Measurements from ENCODE around the gene ZNF844.
"Not testable (repeated sequence)": the region's sequence is repeated elsewhere in the genome, so short reads cannot be mapped to it uniquely, and the experiment has no call there.

ZNF844 gene

DNA sequence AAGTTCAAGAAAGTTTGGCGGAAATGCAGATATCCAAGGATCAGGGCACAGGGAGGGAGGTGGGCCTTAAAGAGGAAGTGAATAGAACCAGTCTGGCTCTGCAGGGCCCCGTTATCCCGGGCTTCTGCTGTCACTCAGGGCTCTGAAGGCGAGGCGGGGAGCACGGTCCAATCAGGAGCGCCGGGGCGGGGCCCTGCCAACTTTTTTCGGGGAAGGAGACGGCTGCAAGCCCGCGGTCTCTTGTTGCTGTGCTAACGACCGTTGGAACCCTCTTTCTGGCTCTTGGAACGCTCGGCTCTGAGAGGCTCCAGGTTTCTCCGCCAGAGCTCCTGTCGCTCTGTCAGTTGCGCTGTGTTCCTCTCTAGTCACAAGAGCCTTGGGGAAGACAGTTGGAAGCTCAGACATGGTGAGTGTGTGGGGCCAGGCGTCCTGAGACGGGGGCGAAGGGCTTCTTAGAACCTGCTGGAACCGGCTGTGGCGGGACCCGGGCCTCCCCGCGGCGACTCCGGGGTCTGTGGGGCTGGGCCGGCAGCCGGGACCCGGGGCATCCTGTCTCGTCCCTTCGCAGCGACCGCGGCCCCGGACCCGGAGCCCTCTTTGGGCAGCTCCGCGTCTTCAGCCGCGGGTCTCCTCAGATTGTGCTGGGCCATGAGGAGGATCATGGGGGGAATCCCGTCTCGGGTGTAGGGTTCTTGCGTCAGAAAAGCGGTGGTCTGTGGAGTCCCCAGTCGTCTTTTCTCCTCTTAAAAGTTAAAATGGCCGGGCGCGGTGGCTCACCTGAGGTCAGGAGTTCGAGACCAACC lies 27.7 kb downstream of the ZNF844 start:
- H3K9ac ChIP-seq (ENCODE audit: low read depth in 1 of 2, low read length in 2 of 2) = peak overlapping the region; percentile 63 to 67
- peaks cover 0 to 3% of the 10 kb centered on the region in 2 donors for H3K9me3 ChIP-seq (ENCODE audit: control insufficient read depth in 1 of 2, low read length in 2 of 2)
- H3K36me3 ChIP-seq (ENCODE audit: control insufficient read depth in 1 of 2, insufficient read depth in 2 of 2, low read length in 2 of 2) = no peaks in the 10 kb centered on the region
- peak overlapping the region; percentile 73 to 78 for H3K4me3 ChIP-seq (ENCODE audit: low read depth in 1 of 2, low read length in 2 of 2)
- peak overlapping the region; percentile 28 for H3K27ac ChIP-seq (ENCODE audit: low read depth, low read length)
- H3K4me1 ChIP-seq (ENCODE audit: control insufficient read depth in 1 of 2, insufficient read depth in 2 of 2, low read length in 2 of 2) = peaks cover 0 to 5% of the 10 kb centered on the region in 2 donors
- no peaks in the 10 kb centered on the region for H3K27me3 ChIP-seq (ENCODE audit: control insufficient read depth in 1 of 2, insufficient read depth in 2 of 2, low read length in 2 of 2)

DNA sequence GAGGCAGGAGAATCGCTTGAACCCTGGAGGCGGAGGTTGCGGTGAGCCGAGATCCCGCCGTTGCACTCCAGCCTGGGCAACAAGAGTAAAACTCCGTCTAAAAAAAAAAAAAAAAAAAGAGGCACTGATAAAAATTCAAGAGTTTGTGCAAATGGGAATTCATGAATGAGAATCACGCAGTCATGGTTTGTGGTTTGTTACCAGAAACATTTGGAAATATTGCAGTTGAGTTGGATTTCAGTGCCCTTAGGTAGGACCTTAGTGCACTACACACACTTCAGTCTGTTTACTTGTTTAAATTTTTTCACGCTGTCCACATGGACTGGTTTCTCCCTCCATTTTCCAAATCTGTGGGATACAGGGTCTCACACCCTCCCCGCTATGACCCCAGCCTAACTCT lies 28.4 kb downstream of the ZNF844 start:
- Histone ChIP-seq H3K9me3 (ENCODE audit: control insufficient read depth in 1 of 2, low read length in 2 of 2) (peaks cover 0 to 2% of the 10 kb centered on the region in 2 donors), H3K9ac (ENCODE audit: low read depth in 1 of 2, low read length in 2 of 2) (no peak overlapping the region), H3K4me3 (ENCODE audit: low read depth in 1 of 2, low read length in 2 of 2) (peak overlapping the region in 1 of 2 donors; percentile 73), H3K36me3 (ENCODE audit: control insufficient read depth in 1 of 2, insufficient read depth in 2 of 2, low read length in 2 of 2) (no peaks in the 10 kb centered on the region), H3K27ac (ENCODE audit: low read depth, low read length) (no peak overlapping the region), H3K27me3 (ENCODE audit: control insufficient read depth in 1 of 2, insufficient read depth in 2 of 2, low read length in 2 of 2) (no peaks in the 10 kb centered on the region), H3K4me1 (ENCODE audit: control insufficient read depth in 1 of 2, insufficient read depth in 2 of 2, low read length in 2 of 2) (peaks cover 0 to 5% of the 10 kb centered on the region in 2 donors)

DNA sequence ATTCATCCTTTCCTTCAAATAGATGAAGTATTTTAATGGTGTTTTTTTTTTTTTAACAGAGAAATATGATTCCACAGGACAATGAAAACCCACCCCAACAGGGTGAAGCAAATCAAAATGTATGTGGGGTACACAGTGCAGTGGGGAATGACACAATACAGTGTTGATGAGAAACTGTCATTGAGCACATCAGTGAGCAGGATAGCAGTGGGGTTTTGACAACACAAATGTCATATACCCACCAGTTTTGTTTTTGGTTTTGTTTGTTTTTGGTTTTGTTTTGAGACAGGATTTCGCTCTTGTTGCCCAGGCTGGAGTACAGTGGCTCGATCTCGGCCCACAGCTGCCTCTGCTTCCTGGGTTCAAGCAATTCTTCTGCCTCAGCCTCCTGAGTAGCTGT lies 29.2 kb downstream of the ZNF844 start:
- no peak overlapping the region for H3K9ac ChIP-seq (ENCODE audit: low read depth in 1 of 2, low read length in 2 of 2)

DNA sequence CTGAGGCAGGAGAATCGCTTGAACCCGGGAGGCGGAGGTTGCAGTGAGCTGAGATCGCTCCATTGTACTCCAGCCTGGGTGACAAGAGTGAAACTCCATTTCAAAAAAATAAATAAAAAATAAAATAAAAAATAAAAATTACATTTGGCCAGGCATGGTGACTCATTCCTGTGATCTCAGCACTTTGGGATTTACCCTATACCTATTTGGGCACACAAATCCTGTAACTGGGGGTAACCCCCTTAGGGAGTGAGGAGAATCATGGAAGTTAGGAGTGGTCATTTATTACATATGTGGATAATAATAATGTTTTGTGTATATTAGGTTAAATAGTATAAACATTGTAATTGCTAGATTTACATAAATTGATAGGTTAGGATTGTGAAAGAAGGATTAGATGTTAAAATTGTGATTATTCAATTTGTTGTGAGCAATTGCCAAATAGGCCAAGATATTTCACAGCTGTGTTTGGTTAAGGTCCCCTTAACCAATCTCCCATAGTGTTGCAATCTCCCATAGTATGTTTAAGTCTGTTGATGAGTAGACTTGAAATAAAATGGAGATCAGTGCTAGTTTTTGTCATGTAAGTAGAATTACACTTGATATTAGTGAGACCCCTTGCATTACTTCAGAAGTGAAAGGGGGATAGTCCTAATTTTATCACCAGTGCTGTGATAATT lies 30.7 kb downstream of the ZNF844 start:
- peaks cover 0 to 14% of the 10 kb centered on the region in 2 donors for H3K9me3 ChIP-seq (ENCODE audit: control insufficient read depth in 1 of 2, low read length in 2 of 2)
- H3K36me3 ChIP-seq (ENCODE audit: control insufficient read depth in 1 of 2, insufficient read depth in 2 of 2, low read length in 2 of 2) = no peaks in the 10 kb centered on the region
- no peaks in the 10 kb centered on the region for H3K27me3 ChIP-seq (ENCODE audit: control insufficient read depth in 1 of 2, insufficient read depth in 2 of 2, low read length in 2 of 2)
- peaks cover 0 to 5% of the 10 kb centered on the region in 2 donors for H3K4me1 ChIP-seq (ENCODE audit: control insufficient read depth in 1 of 2, insufficient read depth in 2 of 2, low read length in 2 of 2)
- no peak overlapping the region for H3K27ac ChIP-seq (ENCODE audit: low read depth, low read length)
- no peak overlapping the region for H3K4me3 ChIP-seq (ENCODE audit: low read depth in 1 of 2, low read length in 2 of 2)
- H3K9ac ChIP-seq (ENCODE audit: low read depth in 1 of 2, low read length in 2 of 2) = no peak overlapping the region

More for the DNA sequence above, 29.2 kb downstream of the ZNF844 start:
- H3K4me3 ChIP-seq (ENCODE audit: low read depth in 1 of 2, low read length in 2 of 2) = no peak overlapping the region
- H3K9me3 ChIP-seq (ENCODE audit: control insufficient read depth in 1 of 2, low read length in 2 of 2) = peaks cover 0 to 5% of the 10 kb centered on the region in 2 donors
- H3K4me1 ChIP-seq (ENCODE audit: control insufficient read depth in 1 of 2, insufficient read depth in 2 of 2, low read length in 2 of 2) = peaks cover 0 to 5% of the 10 kb centered on the region in 2 donors
- H3K36me3 ChIP-seq (ENCODE audit: control insufficient read depth in 1 of 2, insufficient read depth in 2 of 2, low read length in 2 of 2) = no peaks in the 10 kb centered on the region
- H3K27ac ChIP-seq (ENCODE audit: low read depth, low read length) = no peak overlapping the region
- H3K27me3 ChIP-seq (ENCODE audit: control insufficient read depth in 1 of 2, insufficient read depth in 2 of 2, low read length in 2 of 2) = no peaks in the 10 kb centered on the region

DNA sequence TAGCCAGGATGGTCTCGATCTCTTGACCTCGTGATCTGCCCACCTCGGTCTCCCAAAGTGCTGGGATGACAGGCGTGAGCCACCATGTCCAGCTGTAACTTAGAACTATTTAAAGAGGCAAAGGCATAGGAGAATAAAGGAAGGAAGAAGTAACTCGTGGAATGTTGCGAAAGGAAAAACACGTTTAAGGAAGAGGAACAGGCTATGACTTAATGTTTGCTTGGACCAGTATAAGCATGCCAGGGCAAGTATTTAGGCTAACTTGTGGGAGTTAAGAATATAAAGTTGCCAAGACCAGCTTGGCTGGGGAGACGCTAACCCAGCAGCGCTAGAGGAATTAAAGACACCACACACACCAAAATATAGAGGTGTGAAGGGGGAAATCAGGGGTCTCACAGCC lies 33.5 kb downstream of the ZNF844 start:
- no peak overlapping the region for H3K4me3 ChIP-seq (ENCODE audit: low read depth in 1 of 2, low read length in 2 of 2)

DNA sequence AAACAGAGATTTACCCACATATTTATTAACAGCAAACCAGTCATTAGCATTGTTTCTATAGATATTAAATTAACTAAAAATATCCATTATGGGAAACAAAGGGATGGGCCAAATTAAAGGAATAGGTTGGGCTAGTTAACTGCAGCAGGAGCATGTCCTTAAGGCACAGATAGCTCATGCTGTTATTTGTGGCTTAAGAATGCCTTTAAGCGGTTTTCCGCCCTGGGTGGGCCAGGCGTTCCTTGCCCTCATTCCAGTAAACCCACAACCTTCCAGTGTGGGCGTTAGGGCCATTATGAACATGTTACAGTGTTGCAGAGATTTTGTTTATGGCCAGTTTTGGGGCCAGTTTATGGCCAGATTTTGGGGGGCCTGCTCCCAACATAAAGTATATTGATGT lies 39.4 kb downstream of the ZNF844 start:
- H3K9me3 ChIP-seq (ENCODE audit: control insufficient read depth in 1 of 2, low read length in 2 of 2) = peaks cover 2 to 15% of the 10 kb centered on the region in 2 donors

More for the DNA sequence above, 33.5 kb downstream of the ZNF844 start:
- H3K36me3 ChIP-seq (ENCODE audit: control insufficient read depth in 1 of 2, insufficient read depth in 2 of 2, low read length in 2 of 2) = no peaks in the 10 kb centered on the region
- peaks cover 0 to 14% of the 10 kb centered on the region in 2 donors for H3K9me3 ChIP-seq (ENCODE audit: control insufficient read depth in 1 of 2, low read length in 2 of 2)
- H3K4me1 ChIP-seq (ENCODE audit: control insufficient read depth in 1 of 2, insufficient read depth in 2 of 2, low read length in 2 of 2) = peaks cover 0 to 3% of the 10 kb centered on the region in 2 donors
- no peak overlapping the region for H3K27ac ChIP-seq (ENCODE audit: low read depth, low read length)
- no peak overlapping the region for H3K9ac ChIP-seq (ENCODE audit: low read depth in 1 of 2, low read length in 2 of 2)
- H3K27me3 ChIP-seq (ENCODE audit: control insufficient read depth in 1 of 2, insufficient read depth in 2 of 2, low read length in 2 of 2) = no peaks in the 10 kb centered on the region

DNA sequence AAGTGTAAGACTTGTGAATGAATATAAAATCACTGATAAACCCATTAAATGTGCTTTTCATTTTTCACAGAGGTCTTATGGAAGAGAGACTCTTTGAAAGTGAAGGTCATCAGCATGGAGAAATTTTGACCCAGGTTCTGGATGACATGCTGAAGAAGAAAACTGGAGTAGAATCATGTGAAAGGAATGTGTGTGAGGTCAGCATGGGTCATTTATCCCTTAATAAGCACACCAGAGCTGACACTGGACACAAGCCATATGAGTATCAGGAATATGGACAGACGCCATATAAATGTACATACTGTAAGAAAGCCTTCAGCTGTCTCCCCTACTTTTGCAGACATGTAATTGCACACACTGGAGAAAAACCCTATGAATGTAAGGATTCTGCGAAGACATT lies 46.6 kb downstream of the ZNF844 start:
- Histone ChIP-seq H3K9ac (ENCODE audit: low read depth in 1 of 2, low read length in 2 of 2) (no peak overlapping the region), H3K4me1 (ENCODE audit: control insufficient read depth in 1 of 2, insufficient read depth in 2 of 2, low read length in 2 of 2) (no peaks in the 10 kb centered on the region)

More for the DNA sequence above, 39.4 kb downstream of the ZNF844 start:
- H3K27me3 ChIP-seq (ENCODE audit: control insufficient read depth in 1 of 2, insufficient read depth in 2 of 2, low read length in 2 of 2); H3K36me3 ChIP-seq (ENCODE audit: control insufficient read depth in 1 of 2, insufficient read depth in 2 of 2, low read length in 2 of 2); H3K4me3 ChIP-seq (ENCODE audit: low read depth in 1 of 2, low read length in 2 of 2); H3K9ac ChIP-seq (ENCODE audit: low read depth in 1 of 2, low read length in 2 of 2); H3K4me1 ChIP-seq (ENCODE audit: control insufficient read depth in 1 of 2, insufficient read depth in 2 of 2, low read length in 2 of 2); H3K27ac ChIP-seq (ENCODE audit: low read depth, low read length): not testable (repeated sequence)

DNA sequence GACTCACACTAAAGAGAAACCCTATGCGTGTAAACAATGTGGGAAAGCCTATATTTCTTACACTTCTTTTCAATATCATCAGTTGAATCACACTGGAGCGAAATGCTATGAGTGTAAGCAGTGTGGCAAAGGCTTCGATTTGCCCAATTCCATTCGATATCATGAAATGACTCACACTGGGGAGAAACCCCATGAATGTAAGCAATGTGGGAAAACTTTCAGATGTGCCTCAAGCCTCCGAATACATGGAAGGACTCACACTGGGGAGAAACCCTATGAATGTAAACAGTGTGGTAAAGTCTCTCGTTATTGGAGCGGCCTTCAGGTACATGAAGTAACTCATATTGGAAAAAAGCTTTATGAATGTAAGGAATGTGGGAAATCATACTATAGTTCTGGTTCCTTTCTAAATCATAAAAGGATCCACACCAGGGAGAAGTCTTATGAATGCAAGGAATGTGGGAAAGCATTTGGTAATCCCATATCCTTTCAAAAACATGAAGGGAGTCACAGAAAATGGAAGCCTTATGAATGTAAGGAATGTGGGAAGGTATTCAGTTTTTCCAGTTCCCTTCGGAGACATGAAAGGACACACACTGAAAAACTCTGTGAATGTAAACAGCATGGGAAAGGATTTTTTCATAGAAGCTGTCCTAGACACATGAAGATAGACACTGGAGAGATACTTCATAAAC lies 47.6 kb downstream of the ZNF844 start:
- Histone ChIP-seq H3K36me3 (ENCODE audit: control insufficient read depth in 1 of 2, insufficient read depth in 2 of 2, low read length in 2 of 2) (peaks cover 11 to 13% of the 10 kb centered on the region in 2 donors), H3K9me3 (ENCODE audit: control insufficient read depth in 1 of 2, low read length in 2 of 2) (peaks cover 24 to 34% of the 10 kb centered on the region in 2 donors), H3K4me3 (ENCODE audit: low read depth in 1 of 2, low read length in 2 of 2) (no peak overlapping the region), H3K27me3 (ENCODE audit: control insufficient read depth in 1 of 2, insufficient read depth in 2 of 2, low read length in 2 of 2) (no peaks in the 10 kb centered on the region), H3K4me1 (ENCODE audit: control insufficient read depth in 1 of 2, insufficient read depth in 2 of 2, low read length in 2 of 2) (no peaks in the 10 kb centered on the region), H3K9ac (ENCODE audit: low read depth in 1 of 2, low read length in 2 of 2) (no peak overlapping the region), H3K27ac (ENCODE audit: low read depth, low read length) (no peak overlapping the region)

More for the DNA sequence above, 46.6 kb downstream of the ZNF844 start:
- Histone ChIP-seq H3K36me3 (ENCODE audit: control insufficient read depth in 1 of 2, insufficient read depth in 2 of 2, low read length in 2 of 2) (peaks cover 11 to 13% of the 10 kb centered on the region in 2 donors), H3K27me3 (ENCODE audit: control insufficient read depth in 1 of 2, insufficient read depth in 2 of 2, low read length in 2 of 2) (no peaks in the 10 kb centered on the region), H3K9me3 (ENCODE audit: control insufficient read depth in 1 of 2, low read length in 2 of 2) (peaks cover 26 to 34% of the 10 kb centered on the region in 2 donors), H3K27ac (ENCODE audit: low read depth, low read length) (no peak overlapping the region), H3K4me3 (ENCODE audit: low read depth in 1 of 2, low read length in 2 of 2) (no peak overlapping the region)

DNA sequence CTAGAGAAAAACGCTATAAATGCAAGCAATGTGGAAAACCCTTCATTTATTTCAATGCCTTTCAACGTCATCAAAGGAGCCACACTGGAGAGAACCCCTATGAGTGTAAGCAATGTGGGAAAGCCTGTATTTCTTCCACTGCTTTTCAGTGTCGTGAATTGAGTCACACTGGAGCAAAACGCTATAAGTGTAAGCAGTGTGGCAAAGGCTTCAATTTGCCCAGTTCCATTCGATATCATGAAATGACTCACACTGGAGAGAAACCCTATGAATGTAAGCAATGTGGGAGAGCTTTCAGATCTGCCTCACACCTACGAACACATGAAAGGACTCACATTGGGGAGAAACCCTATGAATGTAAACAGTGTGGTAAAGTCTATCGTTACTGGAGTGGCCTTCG lies 48.2 kb downstream of the ZNF844 start:
- Histone ChIP-seq H3K27me3 (ENCODE audit: control insufficient read depth in 1 of 2, insufficient read depth in 2 of 2, low read length in 2 of 2) (no peaks in the 10 kb centered on the region), H3K4me3 (ENCODE audit: low read depth in 1 of 2, low read length in 2 of 2) (no peak overlapping the region), H3K4me1 (ENCODE audit: control insufficient read depth in 1 of 2, insufficient read depth in 2 of 2, low read length in 2 of 2) (no peaks in the 10 kb centered on the region), H3K36me3 (ENCODE audit: control insufficient read depth in 1 of 2, insufficient read depth in 2 of 2, low read length in 2 of 2) (peaks cover 11 to 13% of the 10 kb centered on the region in 2 donors), H3K9ac (ENCODE audit: low read depth in 1 of 2, low read length in 2 of 2) (no peak overlapping the region), H3K9me3 (ENCODE audit: control insufficient read depth in 1 of 2, low read length in 2 of 2) (peaks cover 24 to 34% of the 10 kb centered on the region in 2 donors), H3K27ac (ENCODE audit: low read depth, low read length) (no peak overlapping the region)

DNA sequence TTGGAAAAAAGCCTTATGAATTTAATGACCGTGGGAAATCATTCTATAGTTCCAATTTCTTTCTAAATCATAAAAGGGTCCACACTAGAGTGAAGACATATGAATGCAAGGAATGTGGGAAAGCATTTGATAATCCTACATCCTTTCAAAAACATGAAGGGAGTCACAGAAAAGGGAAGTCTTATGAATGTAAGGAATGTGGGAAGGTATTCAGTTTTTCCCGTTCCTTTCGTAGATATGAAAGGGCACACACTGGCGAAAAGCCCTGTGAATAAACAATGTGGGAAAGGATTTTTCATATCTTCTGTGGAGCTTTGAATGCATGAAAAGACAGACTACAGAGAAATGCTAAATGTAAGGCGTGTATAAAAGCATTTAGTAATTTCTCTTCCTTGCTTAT lies 48.6 kb downstream of the ZNF844 start:
- Histone ChIP-seq H3K4me1 (ENCODE audit: control insufficient read depth in 1 of 2, insufficient read depth in 2 of 2, low read length in 2 of 2) (no peaks in the 10 kb centered on the region), H3K27ac (ENCODE audit: low read depth, low read length) (no peak overlapping the region), H3K9me3 (ENCODE audit: control insufficient read depth in 1 of 2, low read length in 2 of 2) (peaks cover 24 to 34% of the 10 kb centered on the region in 2 donors), H3K4me3 (ENCODE audit: low read depth in 1 of 2, low read length in 2 of 2) (no peak overlapping the region), H3K27me3 (ENCODE audit: control insufficient read depth in 1 of 2, insufficient read depth in 2 of 2, low read length in 2 of 2) (no peaks in the 10 kb centered on the region), H3K36me3 (ENCODE audit: control insufficient read depth in 1 of 2, insufficient read depth in 2 of 2, low read length in 2 of 2) (peaks cover 11 to 13% of the 10 kb centered on the region in 2 donors), H3K9ac (ENCODE audit: low read depth in 1 of 2, low read length in 2 of 2) (no peak overlapping the region)

All from duodenal mucosa (tissue), 2 donors.